HG03460 (cell line): ENCODE results near the gene ZSCAN22.
A peak's percentile ranks its signal among the peaks of the same experiment; 100 is the strongest.

Experiments
- ATAC-seq: cut with Tn5 transposase; IDR thresholded peaks from one replicate; pipeline ENCODE4 v1.9.1; 2021; ENCODE audit not compliant: unreplicated experiment

ZSCAN22 gene

GRCh38 chr19:58350871-58351557 lies 24.2 kb downstream of the ZSCAN22 start:
- no peak for ATAC-seq

- no peak for ATAC-seq
Observed at GRCh38 chr19:58351558-58351878, 24.7 kb downstream of the ZSCAN22 start.

GRCh38 chr19:58351990-58352755 lies 25.4 kb downstream of the ZSCAN22 start:
- no peak for ATAC-seq

GRCh38 chr19:58352760-58353671 lies 26.2 kb downstream of the ZSCAN22 start, which contains the start of gene A1BG:
Gene A1BG (minus strand): TSS chr19:58353492. CDS start chr19:58353437, 55 bp downstream.
- ATAC-seq, result no peak

- no peak for ATAC-seq
Observed at GRCh38 chr19:58353717-58354477, 27.1 kb downstream of the ZSCAN22 start.

GRCh38 chr19:58354478-58355030 lies 27.8 kb downstream of the ZSCAN22 start:
- ATAC-seq, result no peak

GRCh38 chr19:58355215-58355796 lies 28.5 kb downstream of the ZSCAN22 start:
- no peak for ATAC-seq

- ATAC-seq, result no peak
Observed at GRCh38 chr19:58355908-58356765, 29.3 kb downstream of the ZSCAN22 start.

GRCh38 chr19:58356766-58357480 lies 30.1 kb downstream of the ZSCAN22 start:
- no peak for ATAC-seq

- ATAC-seq, result no peak
Observed at GRCh38 chr19:58357481-58358145, 30.8 kb downstream of the ZSCAN22 start.

- peak; percentile 27 for ATAC-seq
Observed at GRCh38 chr19:58361900-58362271, 35.1 kb downstream of the ZSCAN22 start.

- ATAC-seq, result peak; percentile 79
Observed at GRCh38 chr19:58362272-58362994, 35.6 kb downstream of the ZSCAN22 start, which contains the start of gene ZNF497. Gene ZNF497 (minus strand): TSS chr19:58362751. CDS start chr19:58357635, 5,116 bp downstream.

- ATAC-seq, result no peak
Observed at GRCh38 chr19:58364146-58364545, 37.4 kb downstream of the ZSCAN22 start.

- no peak for ATAC-seq
Observed at GRCh38 chr19:58366585-58367430, 40.0 kb downstream of the ZSCAN22 start.

GRCh38 chr19:58367698-58368454 lies 41.1 kb downstream of the ZSCAN22 start:
- no peak for ATAC-seq
